ENCODE data around the gene COX19. TPM values are rescaled to one million over a fixed set of nuclear protein-coding genes. Genes with fewer than 3 reads are reported as not detected.

The COX19 gene
- total RNA-seq, 1 donor from 2014 or later: 22.0 TPM

- Mint-ChIP-seq H3K4me1 (peaks cover 11% of the 10 kb centered on the region), H3K4me3 (no peak overlapping the region)
- TF ChIP-seq, protein P1, sequence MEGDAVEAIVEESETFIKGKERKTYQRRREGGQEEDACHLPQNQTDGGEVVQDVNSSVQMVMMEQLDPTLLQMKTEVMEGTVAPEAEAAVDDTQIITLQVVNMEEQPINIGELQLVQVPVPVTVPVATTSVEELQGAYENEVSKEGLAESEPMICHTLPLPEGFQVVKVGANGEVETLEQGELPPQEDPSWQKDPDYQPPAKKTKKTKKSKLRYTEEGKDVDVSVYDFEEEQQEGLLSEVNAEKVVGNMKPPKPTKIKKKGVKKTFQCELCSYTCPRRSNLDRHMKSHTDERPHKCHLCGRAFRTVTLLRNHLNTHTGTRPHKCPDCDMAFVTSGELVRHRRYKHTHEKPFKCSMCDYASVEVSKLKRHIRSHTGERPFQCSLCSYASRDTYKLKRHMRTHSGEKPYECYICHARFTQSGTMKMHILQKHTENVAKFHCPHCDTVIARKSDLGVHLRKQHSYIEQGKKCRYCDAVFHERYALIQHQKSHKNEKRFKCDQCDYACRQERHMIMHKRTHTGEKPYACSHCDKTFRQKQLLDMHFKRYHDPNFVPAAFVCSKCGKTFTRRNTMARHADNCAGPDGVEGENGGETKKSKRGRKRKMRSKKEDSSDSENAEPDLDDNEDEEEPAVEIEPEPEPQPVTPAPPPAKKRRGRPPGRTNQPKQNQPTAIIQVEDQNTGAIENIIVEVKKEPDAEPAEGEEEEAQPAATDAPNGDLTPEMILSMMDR (IDR thresholded peaks at IDR 0.05; ENCODE audit: unreplicated experiment): no peak
Measured at GRCh38 chr7:995571-995970, 20.2 kb upstream of the COX19 start.

DNA sequence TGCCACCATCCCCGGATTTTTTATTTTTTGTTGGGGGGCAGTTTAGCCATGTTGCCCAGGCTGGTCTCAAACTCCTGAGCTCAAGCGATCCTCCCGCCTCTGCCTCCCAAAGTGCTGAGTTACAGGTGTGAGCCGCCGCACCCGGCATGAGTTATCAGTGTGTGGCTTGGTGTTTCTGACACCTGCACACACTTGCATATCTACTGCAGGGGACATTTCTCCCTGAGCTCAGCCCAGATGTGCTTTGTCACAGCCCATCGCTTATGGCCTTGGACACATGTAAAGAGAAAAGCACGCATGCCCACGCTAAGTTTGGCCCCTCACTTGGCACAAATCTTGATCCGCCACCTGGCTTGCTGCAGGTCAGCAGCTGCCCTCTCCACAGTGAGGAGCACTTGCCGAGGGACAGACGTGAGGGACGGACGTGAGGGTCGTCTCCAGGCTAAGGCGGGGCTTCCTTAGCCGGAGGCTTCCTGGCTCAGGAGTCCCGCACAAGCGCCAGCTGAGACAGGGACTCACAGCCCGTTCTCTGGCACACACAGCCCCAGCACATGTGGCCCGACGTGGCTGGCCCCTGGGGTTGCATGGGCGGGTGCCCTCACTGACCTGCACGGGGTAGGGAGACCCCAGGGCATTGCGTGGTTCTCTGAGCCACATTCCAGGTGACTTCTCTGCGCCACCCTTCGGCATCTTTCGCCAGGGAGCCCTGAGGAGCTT is 19.4 kb upstream of the COX19 start:
- no peak for DNase-seq (ENCODE audit: low spot score in 2 of 2, unreplicated experiment in 2 of 2)
- no peaks in the 10 kb centered on the region for H3K9me3 Mint-ChIP-seq
- H3K4me3 Mint-ChIP-seq: no peak overlapping the region
- H3K36me3 Mint-ChIP-seq: peaks cover 2% of the 10 kb centered on the region
- peaks cover 11% of the 10 kb centered on the region for H3K4me1 Mint-ChIP-seq
- TF ChIP-seq, protein P1 (IDR thresholded peaks at IDR 0.05; ENCODE audit: unreplicated experiment): no peak
- no peaks in the 10 kb centered on the region for H3K27me3 Mint-ChIP-seq (ENCODE audit: low read depth)
- H3K27ac Mint-ChIP-seq: no peak overlapping the region

More at GRCh38 chr7:995571-995970, 20.2 kb upstream of the COX19 start:
- H3K27ac Mint-ChIP-seq: no peak overlapping the region
- H3K36me3 Mint-ChIP-seq: peaks cover 2% of the 10 kb centered on the region
- H3K27me3 Mint-ChIP-seq (ENCODE audit: low read depth): no peaks in the 10 kb centered on the region
- H3K9me3 Mint-ChIP-seq: no peaks in the 10 kb centered on the region
- no peak for DNase-seq (ENCODE audit: low spot score in 2 of 2, unreplicated experiment in 2 of 2)

DNA sequence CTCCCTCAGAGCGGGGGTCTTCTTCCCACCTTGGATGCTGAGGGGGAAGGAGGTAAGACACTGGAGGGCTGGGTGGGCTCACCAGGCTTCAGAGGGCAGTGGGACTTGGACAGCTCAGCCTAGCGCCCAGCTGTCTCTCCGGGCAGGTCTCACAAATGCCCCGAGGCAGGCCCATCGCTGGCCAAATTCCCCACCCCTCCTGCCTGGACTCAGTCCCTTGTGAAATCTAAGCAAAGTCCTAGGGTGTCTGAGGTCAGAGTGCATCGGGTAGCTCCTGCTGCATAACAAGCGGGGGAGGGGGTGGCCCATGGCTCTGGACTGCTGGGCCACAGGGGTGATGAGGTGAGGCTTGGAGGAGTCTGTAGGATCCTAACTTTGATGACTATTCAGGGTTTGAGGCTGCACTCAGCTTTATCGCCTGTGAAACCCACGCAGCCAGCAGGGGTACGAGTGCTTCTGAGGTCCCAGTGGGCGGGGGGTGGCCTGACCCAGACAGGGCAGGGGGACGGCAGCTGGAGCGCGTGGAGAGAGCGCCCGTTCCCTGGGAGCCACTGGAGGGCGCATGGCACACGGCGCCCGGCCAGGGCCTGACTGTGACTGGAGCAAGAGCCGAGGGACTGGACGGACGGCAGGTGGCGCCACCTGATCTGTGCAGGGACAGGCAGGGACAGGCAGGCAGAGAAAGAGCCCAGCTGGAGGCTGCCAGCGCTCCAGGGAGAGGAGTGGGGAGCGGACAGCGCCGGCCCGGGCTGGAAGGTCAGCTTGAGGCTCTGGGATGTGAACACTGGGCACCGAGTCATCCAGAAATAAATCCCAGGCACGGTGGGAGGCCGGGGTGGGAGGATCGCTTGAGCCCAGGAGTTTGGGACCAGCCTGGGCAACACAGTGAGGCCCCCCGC is 17.6 kb upstream of the COX19 start:
- Mint-ChIP-seq H3K9me3 (no peaks in the 10 kb centered on the region), H3K27me3 (ENCODE audit: low read depth) (no peaks in the 10 kb centered on the region), H3K27ac (no peak overlapping the region), H3K36me3 (peaks cover 2% of the 10 kb centered on the region), H3K4me1 (peaks cover 11% of the 10 kb centered on the region), H3K4me3 (no peak overlapping the region)
- DNase-seq (ENCODE audit: low spot score in 2 of 2, unreplicated experiment in 2 of 2): peak; percentile 93 to 97
- TF ChIP-seq, protein P1 (IDR thresholded peaks at IDR 0.05; ENCODE audit: unreplicated experiment): peak; percentile 97

DNA sequence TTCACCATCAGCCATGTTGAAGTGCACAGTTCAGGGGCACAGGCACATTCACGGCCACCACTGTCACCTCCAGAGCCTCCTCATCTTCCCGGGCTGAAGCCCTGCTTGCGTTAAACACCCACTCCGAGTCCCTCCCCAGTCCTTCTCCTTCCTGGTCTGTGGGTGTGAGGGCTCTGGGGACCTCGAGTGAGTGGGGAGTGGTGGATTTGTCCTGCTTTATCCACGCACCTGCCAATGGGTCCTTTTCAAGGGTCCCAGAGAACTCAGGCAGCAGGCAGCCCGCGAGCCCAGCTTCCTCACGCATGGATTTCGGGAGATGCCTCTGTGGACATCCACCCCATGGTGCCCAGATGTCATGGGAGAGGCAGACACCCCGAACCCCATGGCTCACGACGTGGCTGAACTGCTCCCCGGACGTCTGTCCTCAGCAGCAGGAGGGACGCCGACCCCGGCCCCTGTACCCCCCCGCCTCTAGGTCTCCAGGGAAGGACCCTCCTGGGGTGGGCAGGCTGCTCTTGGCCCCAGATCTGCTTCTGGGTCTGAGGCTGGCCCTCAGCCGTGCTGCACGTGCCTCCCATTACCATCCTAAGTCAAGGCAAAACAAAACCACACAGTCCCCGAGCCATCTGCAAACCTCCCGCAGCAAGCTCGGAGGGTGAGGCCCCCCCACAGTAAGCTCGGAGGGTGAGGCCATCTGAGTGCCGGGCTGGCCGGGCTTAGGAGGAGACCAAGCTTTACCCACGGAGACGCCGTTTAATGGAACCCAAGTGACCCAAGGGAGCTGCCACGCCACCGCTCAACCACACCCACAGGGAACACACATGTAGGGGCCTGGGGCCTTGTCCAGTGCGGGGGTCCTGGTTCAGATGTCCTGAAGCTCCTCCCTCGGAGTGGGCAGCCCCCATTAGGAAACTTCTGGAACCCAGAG is 16.6 kb upstream of the COX19 start:
- H3K27ac Mint-ChIP-seq: no peak overlapping the region
- H3K9me3 Mint-ChIP-seq: no peaks in the 10 kb centered on the region
- no peaks in the 10 kb centered on the region for H3K27me3 Mint-ChIP-seq (ENCODE audit: low read depth)
- no peak overlapping the region for H3K4me3 Mint-ChIP-seq
- peaks cover 8% of the 10 kb centered on the region for H3K4me1 Mint-ChIP-seq
- H3K36me3 Mint-ChIP-seq: no peaks in the 10 kb centered on the region
- no peak for DNase-seq (ENCODE audit: low spot score in 2 of 2, unreplicated experiment in 2 of 2)
- TF ChIP-seq, protein P1 (IDR thresholded peaks at IDR 0.05; ENCODE audit: unreplicated experiment): no peak

Measured in mesothelial cell of epicardium (in vitro differentiated cells).